ENCODE measurements around the gene BAX.
"Not testable (repeated sequence)": the region's sequence is repeated elsewhere in the genome, so short reads cannot be mapped to it uniquely, and the experiment has no call there.

The BAX gene

GRCh38 chr19:48920949-48921348 is 33.7 kb upstream of the BAX start:
- H3K9me3 Mint-ChIP-seq, result no peaks in the 10 kb centered on the region
- peaks cover 18% of the 10 kb centered on the region for H3K36me3 Mint-ChIP-seq (ENCODE audit: insufficient read depth)
- no peak overlapping the region for H3K4me3 Mint-ChIP-seq
- no peaks in the 10 kb centered on the region for H3K4me1 Mint-ChIP-seq
- no peaks in the 10 kb centered on the region for H3K27me3 Mint-ChIP-seq
- DNase-seq (ENCODE audit: low spot score in 2 of 2) (no peak), ATAC-seq (replicated peaks; ENCODE audit: extremely low read depth, poor library complexity, severe bottlenecking) (no peak)
- H3K27ac Mint-ChIP-seq (ENCODE audit: low read depth), result no peak overlapping the region

DNA sequence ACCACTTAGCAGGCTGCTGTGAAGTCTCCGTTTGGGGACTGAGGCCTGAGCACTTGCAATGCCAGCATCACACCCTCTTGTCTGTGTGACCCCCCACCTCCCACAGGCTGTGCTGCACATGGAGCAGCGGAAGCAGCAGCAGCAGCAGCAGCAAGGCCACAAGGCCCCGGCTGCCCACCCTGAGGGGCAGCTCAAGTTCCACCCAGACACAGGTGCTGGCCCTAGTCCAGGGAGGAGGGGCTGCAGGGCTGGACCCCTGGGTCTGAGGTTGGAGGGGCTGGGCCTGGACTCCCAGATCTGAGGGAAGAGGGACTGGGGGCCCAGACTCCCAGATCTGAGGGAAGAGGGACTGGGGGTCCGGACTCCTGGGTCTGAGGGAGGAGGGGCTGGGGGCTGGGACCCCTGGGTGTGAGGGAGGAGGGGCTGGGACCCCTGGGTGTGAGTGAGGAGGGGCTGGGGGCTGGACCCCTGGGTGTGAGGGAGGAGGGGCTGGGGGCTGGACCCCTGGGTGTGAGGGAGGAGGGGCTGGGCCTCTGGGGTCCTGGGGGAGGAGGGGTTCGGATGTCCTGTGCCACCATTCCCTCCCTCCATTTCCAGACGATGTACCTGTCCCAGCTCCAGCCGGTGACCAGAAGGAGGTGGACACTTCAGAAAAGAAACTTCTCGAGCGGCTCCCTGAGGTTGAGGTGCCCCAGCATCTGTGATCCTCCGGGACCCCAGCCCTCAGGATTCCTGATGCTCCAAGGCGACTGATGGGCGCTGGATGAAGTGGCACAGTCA is 32.8 kb upstream of the BAX start:
- DNase-seq (ENCODE audit: low spot score in 2 of 2) (no peak), ATAC-seq (replicated peaks; ENCODE audit: extremely low read depth, poor library complexity, severe bottlenecking) (no peak)
- H3K4me1 Mint-ChIP-seq, result no peaks in the 10 kb centered on the region
- no peaks in the 10 kb centered on the region for H3K9me3 Mint-ChIP-seq
- peaks cover 12% of the 10 kb centered on the region for H3K36me3 Mint-ChIP-seq (ENCODE audit: insufficient read depth)
- no peaks in the 10 kb centered on the region for H3K27me3 Mint-ChIP-seq
- no peak overlapping the region for H3K4me3 Mint-ChIP-seq
- no peak overlapping the region for H3K27ac Mint-ChIP-seq (ENCODE audit: low read depth)

- ATAC-seq (replicated peaks; ENCODE audit: extremely low read depth, poor library complexity, severe bottlenecking) (no peak), DNase-seq (ENCODE audit: low spot score in 2 of 2) (no peak)
- Mint-ChIP-seq H3K36me3 (ENCODE audit: insufficient read depth) (peaks cover 12% of the 10 kb centered on the region), H3K27ac (ENCODE audit: low read depth) (no peak overlapping the region), H3K4me3 (no peak overlapping the region), H3K27me3 (no peaks in the 10 kb centered on the region), H3K9me3 (no peaks in the 10 kb centered on the region), H3K4me1 (no peaks in the 10 kb centered on the region)
These were observed 31.9 kb upstream of the BAX start for GRCh38 chr19:48922548-48923490.

GRCh38 chr19:48925240-48925843 is 29.3 kb upstream of the BAX start:
- ATAC-seq (replicated peaks; ENCODE audit: extremely low read depth, poor library complexity, severe bottlenecking) (no peak), DNase-seq (ENCODE audit: low spot score in 2 of 2) (no peak)
- H3K27me3 Mint-ChIP-seq, result no peaks in the 10 kb centered on the region
- H3K4me1 Mint-ChIP-seq, result no peaks in the 10 kb centered on the region
- H3K27ac Mint-ChIP-seq (ENCODE audit: low read depth), result no peak overlapping the region
- H3K36me3 Mint-ChIP-seq (ENCODE audit: insufficient read depth), result peaks cover 11% of the 10 kb centered on the region
- H3K4me3 Mint-ChIP-seq, result no peak overlapping the region
- H3K9me3 Mint-ChIP-seq, result no peaks in the 10 kb centered on the region

DNA sequence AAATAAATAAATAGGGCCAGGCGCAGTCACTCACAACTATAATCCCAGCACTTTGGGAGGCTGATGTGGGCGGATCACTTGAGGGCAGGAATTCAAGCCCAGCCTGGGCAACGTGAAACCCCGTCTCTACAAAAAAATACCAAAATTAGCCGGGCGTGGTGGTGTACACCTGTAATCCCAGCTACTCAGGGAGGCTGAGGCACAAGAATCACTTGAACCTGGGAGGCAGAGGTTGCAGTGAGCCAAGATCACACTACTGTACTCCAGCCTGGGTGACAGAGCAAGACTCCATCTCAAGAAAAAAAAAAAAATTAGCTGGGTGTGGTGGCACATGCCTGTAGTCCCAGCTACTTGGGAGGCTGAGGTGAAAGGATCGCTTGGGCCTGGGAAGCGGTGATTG is 28.8 kb upstream of the BAX start:
- not testable (repeated sequence) for ATAC-seq (replicated peaks; ENCODE audit: extremely low read depth, poor library complexity, severe bottlenecking); H3K27ac Mint-ChIP-seq (ENCODE audit: low read depth); H3K27me3 Mint-ChIP-seq; H3K4me3 Mint-ChIP-seq; DNase-seq (ENCODE audit: low spot score in 2 of 2); H3K9me3 Mint-ChIP-seq; H3K4me1 Mint-ChIP-seq
- peaks cover 11% of the 10 kb centered on the region for H3K36me3 Mint-ChIP-seq (ENCODE audit: insufficient read depth)

DNA sequence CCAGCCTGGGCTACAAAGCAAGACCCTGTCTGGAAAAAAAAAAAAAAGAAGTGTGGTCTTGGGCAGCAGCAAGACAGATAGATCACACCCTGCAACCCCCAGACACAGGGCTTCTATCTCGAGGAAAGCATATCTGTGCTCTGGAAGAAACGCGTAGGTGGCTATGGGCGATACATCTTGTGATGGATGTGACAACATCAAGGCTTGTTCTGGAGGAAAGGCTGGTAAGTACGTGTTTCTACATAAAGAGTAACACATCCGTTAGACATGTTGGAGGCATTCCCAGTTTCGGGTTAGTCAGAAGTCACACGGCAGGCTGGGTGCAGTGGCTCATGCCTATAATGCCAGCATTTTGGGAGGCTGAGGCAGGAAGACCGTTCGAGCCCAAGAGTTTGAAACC is 27.8 kb upstream of the BAX start:
- Mint-ChIP-seq H3K4me3 (no peak overlapping the region), H3K27ac (ENCODE audit: low read depth) (peak overlapping the region; percentile 62), H3K27me3 (no peaks in the 10 kb centered on the region), H3K9me3 (no peaks in the 10 kb centered on the region), H3K4me1 (no peaks in the 10 kb centered on the region), H3K36me3 (ENCODE audit: insufficient read depth) (peaks cover 8% of the 10 kb centered on the region)
- DNase-seq (ENCODE audit: low spot score in 2 of 2) (no peak), ATAC-seq (replicated peaks; ENCODE audit: extremely low read depth, poor library complexity, severe bottlenecking) (no peak)

GRCh38 chr19:48927692-48928091 is 27.0 kb upstream of the BAX start:
- not testable (repeated sequence) for H3K9me3 Mint-ChIP-seq; ATAC-seq (replicated peaks; ENCODE audit: extremely low read depth, poor library complexity, severe bottlenecking); H3K27ac Mint-ChIP-seq (ENCODE audit: low read depth); H3K4me1 Mint-ChIP-seq; H3K36me3 Mint-ChIP-seq (ENCODE audit: insufficient read depth); H3K27me3 Mint-ChIP-seq; H3K4me3 Mint-ChIP-seq; DNase-seq (ENCODE audit: low spot score in 2 of 2)

GRCh38 chr19:48928164-48929025 is 26.3 kb upstream of the BAX start:
- H3K9me3 Mint-ChIP-seq, result no peaks in the 10 kb centered on the region
- DNase-seq (ENCODE audit: low spot score in 2 of 2) (no peak), ATAC-seq (replicated peaks; ENCODE audit: extremely low read depth, poor library complexity, severe bottlenecking) (no peak)
- H3K27me3 Mint-ChIP-seq, result no peaks in the 10 kb centered on the region
- H3K27ac Mint-ChIP-seq (ENCODE audit: low read depth), result no peak overlapping the region
- H3K4me1 Mint-ChIP-seq, result peaks cover 5% of the 10 kb centered on the region
- H3K36me3 Mint-ChIP-seq (ENCODE audit: insufficient read depth), result peaks cover 3% of the 10 kb centered on the region
- H3K4me3 Mint-ChIP-seq, result no peak overlapping the region

- peaks cover 10% of the 10 kb centered on the region for H3K4me1 Mint-ChIP-seq
- peak within 1 kb of the TSS; percentile 81 for H3K4me3 Mint-ChIP-seq
- H3K27ac Mint-ChIP-seq (ENCODE audit: low read depth), result no peak within 1 kb of the TSS
- peak; percentile 89 for ATAC-seq (replicated peaks; ENCODE audit: extremely low read depth, poor library complexity, severe bottlenecking)
- H3K9me3 Mint-ChIP-seq, result no peaks in the 10 kb centered on the region
- no peaks in the 10 kb centered on the region for H3K27me3 Mint-ChIP-seq
- H3K36me3 Mint-ChIP-seq (ENCODE audit: insufficient read depth), result no peaks in the 10 kb centered on the region
- peak; percentile 68 to 72 for DNase-seq (ENCODE audit: low spot score in 2 of 2)
These were observed 21.2 kb upstream of the BAX start, which contains the start of gene DHDH for GRCh38 chr19:48933382-48933932. Gene DHDH (plus strand): TSS chr19:48933699. CDS start chr19:48933722, 23 bp downstream.

GRCh38 chr19:48934837-48935236 is 19.8 kb upstream of the BAX start:
- DNase-seq (ENCODE audit: low spot score in 2 of 2) (no peak), ATAC-seq (replicated peaks; ENCODE audit: extremely low read depth, poor library complexity, severe bottlenecking) (no peak)
- Mint-ChIP-seq H3K9me3 (no peaks in the 10 kb centered on the region), H3K27me3 (no peaks in the 10 kb centered on the region), H3K4me1 (peaks cover 10% of the 10 kb centered on the region), H3K27ac (ENCODE audit: low read depth) (no peak overlapping the region), H3K4me3 (no peak overlapping the region), H3K36me3 (ENCODE audit: insufficient read depth) (no peaks in the 10 kb centered on the region)

DNA sequence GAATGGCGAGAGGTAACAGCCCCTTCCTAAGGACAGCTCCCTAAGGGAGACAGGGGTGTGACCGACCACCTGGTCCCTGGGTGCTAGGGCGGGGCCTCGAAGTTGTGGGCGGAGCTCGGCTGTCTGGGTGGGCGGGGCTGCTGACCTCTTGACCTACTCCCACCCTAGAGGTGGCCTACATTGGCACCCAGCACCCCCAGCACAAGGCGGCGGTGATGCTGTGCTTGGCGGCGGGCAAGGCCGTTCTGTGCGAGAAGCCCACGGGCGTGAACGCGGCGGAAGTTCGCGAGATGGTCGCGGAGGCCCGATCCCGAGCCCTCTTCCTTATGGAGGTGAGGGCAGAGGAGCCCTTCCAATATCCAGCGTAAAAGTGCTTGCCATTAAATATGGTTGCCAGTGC is 18.8 kb upstream of the BAX start:
- H3K27me3 Mint-ChIP-seq, result no peaks in the 10 kb centered on the region
- no peaks in the 10 kb centered on the region for H3K36me3 Mint-ChIP-seq (ENCODE audit: insufficient read depth)

GRCh38 chr19:48938256-48938655 is 16.4 kb upstream of the BAX start:
- Mint-ChIP-seq H3K9me3 (no peaks in the 10 kb centered on the region), H3K27ac (ENCODE audit: low read depth) (no peak overlapping the region), H3K4me1 (peaks cover 7% of the 10 kb centered on the region), H3K36me3 (ENCODE audit: insufficient read depth) (no peaks in the 10 kb centered on the region), H3K27me3 (no peaks in the 10 kb centered on the region), H3K4me3 (no peak overlapping the region)
- no peak for DNase-seq (ENCODE audit: low spot score in 2 of 2)
- no peak for ATAC-seq (replicated peaks; ENCODE audit: extremely low read depth, poor library complexity, severe bottlenecking)

More for the DNA sequence above, 18.8 kb upstream of the BAX start:
- no peak overlapping the region for H3K27ac Mint-ChIP-seq (ENCODE audit: low read depth)
- no peak for ATAC-seq (replicated peaks; ENCODE audit: extremely low read depth, poor library complexity, severe bottlenecking)
- no peak overlapping the region for H3K4me3 Mint-ChIP-seq
- peaks cover 10% of the 10 kb centered on the region for H3K4me1 Mint-ChIP-seq
- no peaks in the 10 kb centered on the region for H3K9me3 Mint-ChIP-seq
- no peak for DNase-seq (ENCODE audit: low spot score in 2 of 2)

Measured in central memory CD8-positive, alpha-beta T cell (primary cell).